Subcutaneous abdominal adipose tissue (tissue), 5 donors: Measurements from ENCODE around the gene FGF5.

Source experiments
- H3K27ac ChIP-seq: one replicate; pipeline ENCODE4 v1.7.0; 2013; ENCODE audit warnings: low read depth, mild to moderate bottlenecking, inconsistent platforms, low read length, moderate library complexity
- H3K27me3 ChIP-seq, 5 donors: one replicate each; pipeline ENCODE4 v1.7.0; 2013; ENCODE audit warnings: low read length in 5 of 5, inconsistent platforms in 1 of 5; ENCODE audit not compliant: control insufficient read depth in 5 of 5, insufficient read depth in 4 of 5
- H3K36me3 ChIP-seq, 5 donors: one replicate each; pipeline ENCODE4 v1.7.0; 2013; ENCODE audit warnings: low read length in 5 of 5; ENCODE audit not compliant: control insufficient read depth in 5 of 5, insufficient read depth in 5 of 5
- H3K4me1 ChIP-seq, 5 donors: one replicate each; pipeline ENCODE4 v1.7.0; 2013; ENCODE audit warnings: low read length in 5 of 5, mild to moderate bottlenecking in 3 of 5, moderate library complexity in 1 of 5; ENCODE audit not compliant: control insufficient read depth in 5 of 5, insufficient read depth in 5 of 5
- H3K4me3 ChIP-seq, 5 donors: one replicate each; pipeline ENCODE4 v1.7.0; 2013; ENCODE audit warnings: low read length in 5 of 5, low read depth in 1 of 5
- H3K9ac ChIP-seq, 5 donors: one replicate each; pipeline ENCODE4 v1.7.0; 2013; ENCODE audit warnings: low read length in 5 of 5, mild to moderate bottlenecking in 4 of 5, moderate library complexity in 3 of 5
- H3K9me3 ChIP-seq, 5 donors: one replicate each; pipeline ENCODE4 v1.7.0; 2013; ENCODE audit warnings: low read length in 5 of 5; ENCODE audit not compliant: control insufficient read depth in 5 of 5
- donor health status: healthy.
- donor health status: healthy.
- donor health status: healthy.
- donor health status: healthy.
- donor health status: healthy.

The FGF5 gene

GRCh38 chr4:80252953-80253352, 13.5 kb upstream of the FGF5 start:
- no peak overlapping the region for H3K27ac ChIP-seq
- no peak overlapping the region for H3K4me3 ChIP-seq
- no peaks in the 10 kb centered on the region for H3K36me3 ChIP-seq
- no peaks in the 10 kb centered on the region for H3K4me1 ChIP-seq
- peaks cover 0 to 5% (median 2%) of the 10 kb centered on the region in 5 donors for H3K27me3 ChIP-seq
- H3K9me3 ChIP-seq: no peaks in the 10 kb centered on the region
- no peak overlapping the region for H3K9ac ChIP-seq

- Histone ChIP-seq H3K36me3 (no peaks in the 10 kb centered on the region), H3K27ac (no peak overlapping the region), H3K27me3 (peaks cover 0 to 5% (median 2%) of the 10 kb centered on the region in 5 donors), H3K4me3 (no peak overlapping the region), H3K9me3 (no peaks in the 10 kb centered on the region), H3K9ac (no peak overlapping the region), H3K4me1 (no peaks in the 10 kb centered on the region)
Measured at GRCh38 chr4:80253510-80253909, 13.0 kb upstream of the FGF5 start.

GRCh38 chr4:80254114-80254513, 12.3 kb upstream of the FGF5 start:
- no peak overlapping the region for H3K4me3 ChIP-seq
- no peaks in the 10 kb centered on the region for H3K9me3 ChIP-seq
- H3K4me1 ChIP-seq: no peaks in the 10 kb centered on the region
- H3K27me3 ChIP-seq: peaks cover 0 to 5% (median 2%) of the 10 kb centered on the region in 5 donors
- H3K9ac ChIP-seq: no peak overlapping the region
- no peak overlapping the region for H3K27ac ChIP-seq
- no peaks in the 10 kb centered on the region for H3K36me3 ChIP-seq

- Histone ChIP-seq H3K36me3 (no peaks in the 10 kb centered on the region), H3K27ac (no peak overlapping the region), H3K9me3 (no peaks in the 10 kb centered on the region), H3K9ac (no peak overlapping the region), H3K27me3 (peaks cover 0 to 5% (median 2%) of the 10 kb centered on the region in 5 donors), H3K4me3 (no peak overlapping the region), H3K4me1 (no peaks in the 10 kb centered on the region)
Measured at GRCh38 chr4:80255329-80256095, 11.0 kb upstream of the FGF5 start.

GRCh38 chr4:80257851-80258250, 8.6 kb upstream of the FGF5 start:
- H3K27me3 ChIP-seq: peaks cover 2 to 10% (median 3%) of the 10 kb centered on the region in 5 donors
- no peaks in the 10 kb centered on the region for H3K9me3 ChIP-seq
- no peaks in the 10 kb centered on the region for H3K36me3 ChIP-seq
- H3K27ac ChIP-seq: no peak overlapping the region
- no peaks in the 10 kb centered on the region for H3K4me1 ChIP-seq
- no peak overlapping the region for H3K9ac ChIP-seq
- no peak overlapping the region for H3K4me3 ChIP-seq

- Histone ChIP-seq H3K27ac (no peak overlapping the region), H3K36me3 (no peaks in the 10 kb centered on the region), H3K27me3 (peaks cover 10 to 19% (median 13%) of the 10 kb centered on the region in 5 donors), H3K4me1 (no peaks in the 10 kb centered on the region), H3K9ac (no peak overlapping the region), H3K9me3 (no peaks in the 10 kb centered on the region), H3K4me3 (no peak overlapping the region)
Measured at GRCh38 chr4:80259012-80259411, 7.5 kb upstream of the FGF5 start.

- Histone ChIP-seq H3K36me3 (no peaks in the 10 kb centered on the region), H3K9ac (no peak overlapping the region), H3K27me3 (peaks cover 18 to 27% (median 20%) of the 10 kb centered on the region in 5 donors), H3K27ac (no peak overlapping the region), H3K4me3 (no peak overlapping the region), H3K4me1 (no peaks in the 10 kb centered on the region), H3K9me3 (no peaks in the 10 kb centered on the region)
Measured at GRCh38 chr4:80259817-80260216, 6.6 kb upstream of the FGF5 start.

- H3K27ac ChIP-seq: no peak overlapping the region
- no peak overlapping the region for H3K4me3 ChIP-seq
- peaks cover 2 to 20% (median 19%) of the 10 kb centered on the region in 5 donors for H3K4me1 ChIP-seq
- H3K9me3 ChIP-seq: no peaks in the 10 kb centered on the region
- H3K36me3 ChIP-seq: no peaks in the 10 kb centered on the region
- peaks cover 35 to 44% (median 40%) of the 10 kb centered on the region in 5 donors for H3K27me3 ChIP-seq
- H3K9ac ChIP-seq: no peak overlapping the region
Measured at GRCh38 chr4:80261989-80262600, 4.4 kb upstream of the FGF5 start.

- H3K4me3 ChIP-seq: no peak overlapping the region
- H3K27me3 ChIP-seq: peaks cover 41 to 60% (median 50%) of the 10 kb centered on the region in 5 donors
- H3K27ac ChIP-seq: no peak overlapping the region
- H3K4me1 ChIP-seq: peaks cover 2 to 20% (median 19%) of the 10 kb centered on the region in 5 donors
- no peak overlapping the region for H3K9ac ChIP-seq
- no peaks in the 10 kb centered on the region for H3K36me3 ChIP-seq
- no peaks in the 10 kb centered on the region for H3K9me3 ChIP-seq
Measured at GRCh38 chr4:80263541-80264351, 2.7 kb upstream of the FGF5 start.

GRCh38 chr4:80264352-80264647, 2.2 kb upstream of the FGF5 start:
- peaks cover 43 to 65% (median 55%) of the 10 kb centered on the region in 5 donors for H3K27me3 ChIP-seq
- H3K36me3 ChIP-seq: no peaks in the 10 kb centered on the region
- H3K9ac ChIP-seq: no peak overlapping the region
- H3K9me3 ChIP-seq: no peaks in the 10 kb centered on the region
- no peak overlapping the region for H3K27ac ChIP-seq
- H3K4me1 ChIP-seq: peaks cover 2 to 20% (median 19%) of the 10 kb centered on the region in 5 donors
- no peak overlapping the region for H3K4me3 ChIP-seq
